ENCODE measurements around the gene PVALB.

PVALB gene

DNA sequence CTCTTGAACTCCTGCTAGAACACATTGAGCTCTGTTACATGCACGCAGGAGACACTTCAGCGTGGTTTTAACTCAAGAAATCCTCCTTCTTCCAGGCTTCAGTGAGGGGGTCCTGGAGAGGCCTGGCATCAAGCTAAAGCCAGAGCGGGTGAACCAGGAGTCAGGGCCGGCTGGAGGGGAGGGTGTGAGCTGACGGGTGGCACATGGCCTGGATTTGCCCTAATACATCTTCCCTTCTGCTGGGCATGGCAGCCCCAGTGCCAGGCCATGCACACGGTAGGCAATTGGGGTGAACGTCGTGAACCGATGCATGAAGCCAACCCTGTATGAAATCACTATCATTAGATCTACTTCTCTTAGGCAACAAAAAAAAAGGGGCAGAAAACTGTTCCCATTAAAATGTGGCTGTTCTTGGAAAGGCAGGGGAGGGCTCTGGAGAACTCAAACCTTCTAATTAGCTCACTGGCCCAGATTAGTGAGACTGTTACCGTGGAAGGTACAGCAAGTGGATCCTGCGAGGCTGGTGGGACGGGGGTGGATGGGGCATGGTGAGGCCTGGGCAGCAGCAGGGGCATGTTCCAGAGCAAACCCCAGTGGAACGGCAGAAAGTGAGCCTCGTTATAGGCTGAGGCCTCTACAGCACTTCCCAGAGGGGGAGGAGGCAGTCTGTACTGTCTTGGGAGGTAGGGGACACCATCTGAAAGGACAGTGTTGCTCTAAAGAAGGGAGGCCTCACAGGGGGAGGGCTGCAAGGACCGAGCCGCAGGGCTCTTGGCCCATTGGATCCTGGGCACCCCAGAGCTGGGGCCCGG lies 51.5 kb downstream of the PVALB start:
- DNase-seq = no peak
- Histone ChIP-seq H2AFZ (ENCODE audit: low read depth, low read length) (no peak overlapping the region), H4K20me1 (ENCODE audit: insufficient read depth, low read length) (no peaks in the 10 kb centered on the region), H3K4me1 (ENCODE audit: insufficient read depth, low read length) (no peaks in the 10 kb centered on the region), H3K4me3 (ENCODE audit: low read depth in 1 of 2, low read length in 2 of 2) (no peak overlapping the region), H3K4me2 (ENCODE audit: insufficient read depth, low read length) (no peak overlapping the region), H3K27ac (ENCODE audit: low read length) (no peak overlapping the region), H3K9ac (ENCODE audit: low read depth, low read length) (no peak overlapping the region), H3K9me3 (ENCODE audit: insufficient read depth, low read length, severe bottlenecking) (no peaks in the 10 kb centered on the region), H3K79me2 (ENCODE audit: insufficient read depth, low read length) (no peaks in the 10 kb centered on the region), H3K27me3 (ENCODE audit: insufficient read depth, low read length, poor library complexity) (no peaks in the 10 kb centered on the region), H3K36me3 (ENCODE audit: insufficient read depth, low read length) (peaks cover 34% of the 10 kb centered on the region)
- TF ChIP-seq EZH2 (IDR thresholded peaks at IDR 0.05; ENCODE audit: borderline replicate concordance, low read depth, low read length, severe bottlenecking) (no peak), CTCF (IDR thresholded peaks at IDR 0.05; ENCODE audit: borderline replicate concordance, extremely low read depth, low read length, poor library complexity, severe bottlenecking) (no peak)
- no peak for ATAC-seq (ENCODE audit: insufficient read depth, low read depth)

- Histone ChIP-seq H3K9ac (ENCODE audit: low read depth, low read length) (no peak overlapping the region), H3K27me3 (ENCODE audit: insufficient read depth, low read length, poor library complexity) (no peaks in the 10 kb centered on the region), H4K20me1 (ENCODE audit: insufficient read depth, low read length) (no peaks in the 10 kb centered on the region), H3K36me3 (ENCODE audit: insufficient read depth, low read length) (peaks cover 34% of the 10 kb centered on the region), H3K79me2 (ENCODE audit: insufficient read depth, low read length) (no peaks in the 10 kb centered on the region), H3K4me2 (ENCODE audit: insufficient read depth, low read length) (no peak overlapping the region), H2AFZ (ENCODE audit: low read depth, low read length) (no peak overlapping the region), H3K4me3 (ENCODE audit: low read depth in 1 of 2, low read length in 2 of 2) (no peak overlapping the region), H3K9me3 (ENCODE audit: insufficient read depth, low read length, severe bottlenecking) (no peaks in the 10 kb centered on the region), H3K27ac (ENCODE audit: low read length) (no peak overlapping the region), H3K4me1 (ENCODE audit: insufficient read depth, low read length) (no peaks in the 10 kb centered on the region)
- ATAC-seq (ENCODE audit: insufficient read depth, low read depth) (no peak), DNase-seq (no peak)
- TF ChIP-seq CTCF (IDR thresholded peaks at IDR 0.05; ENCODE audit: borderline replicate concordance, extremely low read depth, low read length, poor library complexity, severe bottlenecking) (no peak), EZH2 (IDR thresholded peaks at IDR 0.05; ENCODE audit: borderline replicate concordance, low read depth, low read length, severe bottlenecking) (no peak)
Observed at GRCh38 chr22:36764641-36765040, 52.2 kb downstream of the PVALB start.

- ATAC-seq (ENCODE audit: insufficient read depth, low read depth) = no peak
- TF ChIP-seq CTCF (IDR thresholded peaks at IDR 0.05; ENCODE audit: borderline replicate concordance, extremely low read depth, low read length, poor library complexity, severe bottlenecking) (no peak), EZH2 (IDR thresholded peaks at IDR 0.05; ENCODE audit: borderline replicate concordance, low read depth, low read length, severe bottlenecking) (no peak)
- H3K36me3 ChIP-seq (ENCODE audit: insufficient read depth, low read length) = peaks cover 34% of the 10 kb centered on the region
- H2AFZ ChIP-seq (ENCODE audit: low read depth, low read length) = no peak overlapping the region
- no peak overlapping the region for H3K27ac ChIP-seq (ENCODE audit: low read length)
- H3K9ac ChIP-seq (ENCODE audit: low read depth, low read length) = no peak overlapping the region
- H3K9me3 ChIP-seq (ENCODE audit: insufficient read depth, low read length, severe bottlenecking) = no peaks in the 10 kb centered on the region
- no peaks in the 10 kb centered on the region for H3K4me1 ChIP-seq (ENCODE audit: insufficient read depth, low read length)
- no peaks in the 10 kb centered on the region for H3K79me2 ChIP-seq (ENCODE audit: insufficient read depth, low read length)
- H3K4me3 ChIP-seq (ENCODE audit: low read depth in 1 of 2, low read length in 2 of 2) = no peak overlapping the region
- H3K4me2 ChIP-seq (ENCODE audit: insufficient read depth, low read length) = no peak overlapping the region
- no peaks in the 10 kb centered on the region for H3K27me3 ChIP-seq (ENCODE audit: insufficient read depth, low read length, poor library complexity)
- no peak for DNase-seq
- no peaks in the 10 kb centered on the region for H4K20me1 ChIP-seq (ENCODE audit: insufficient read depth, low read length)
Observed at GRCh38 chr22:36764060-36764459, 52.8 kb downstream of the PVALB start.
